SW480 (cell line): Measurements from ENCODE around the gene EXOC3.

Experiments
- DNase-seq: peaks from one replicate; pipeline ENCODE4 v3.0.0-alpha.2; 2016; ENCODE audit warnings: low spot score

Gene EXOC3

GRCh38 chr5:457195-457961 is 14.4 kb downstream of the EXOC3 start:
- DNase-seq, result no peak

GRCh38 chr5:458547-459353 is 15.8 kb downstream of the EXOC3 start:
- DNase-seq, result no peak

GRCh38 chr5:459562-460272 is 16.7 kb downstream of the EXOC3 start:
- DNase-seq, result no peak

GRCh38 chr5:460273-460625 is 17.3 kb downstream of the EXOC3 start:
- DNase-seq, result no peak

- DNase-seq, result no peak
Observed at GRCh38 chr5:462051-462481, 19.1 kb downstream of the EXOC3 start.

GRCh38 chr5:463301-463700 is 20.3 kb downstream of the EXOC3 start:
- no peak for DNase-seq

- no peak for DNase-seq
Observed at GRCh38 chr5:463952-464351, 21.0 kb downstream of the EXOC3 start.

- no peak for DNase-seq
Observed at GRCh38 chr5:464446-464842, 21.5 kb downstream of the EXOC3 start.

GRCh38 chr5:464843-465590 is 22.0 kb downstream of the EXOC3 start:
- DNase-seq, result no peak

GRCh38 chr5:465591-466403 is 22.8 kb downstream of the EXOC3 start:
- no peak for DNase-seq

GRCh38 chr5:466661-467310 is 23.8 kb downstream of the EXOC3 start:
- DNase-seq, result no peak

- no peak for DNase-seq
Observed at GRCh38 chr5:468401-468800, 25.4 kb downstream of the EXOC3 start.

- no peak for DNase-seq
Observed at GRCh38 chr5:469752-470483, 26.9 kb downstream of the EXOC3 start.

GRCh38 chr5:470961-471749 is 28.2 kb downstream of the EXOC3 start:
- no peak for DNase-seq

- no peak for DNase-seq
Observed at GRCh38 chr5:471750-472058, 28.7 kb downstream of the EXOC3 start.

- DNase-seq, result peak; percentile 41
Observed at GRCh38 chr5:472076-472655, 29.2 kb downstream of the EXOC3 start.

GRCh38 chr5:472656-473550 is 29.9 kb downstream of the EXOC3 start:
- peak; percentile 88 for DNase-seq
